ENCODE results near the gene PARM1.

DNA sequence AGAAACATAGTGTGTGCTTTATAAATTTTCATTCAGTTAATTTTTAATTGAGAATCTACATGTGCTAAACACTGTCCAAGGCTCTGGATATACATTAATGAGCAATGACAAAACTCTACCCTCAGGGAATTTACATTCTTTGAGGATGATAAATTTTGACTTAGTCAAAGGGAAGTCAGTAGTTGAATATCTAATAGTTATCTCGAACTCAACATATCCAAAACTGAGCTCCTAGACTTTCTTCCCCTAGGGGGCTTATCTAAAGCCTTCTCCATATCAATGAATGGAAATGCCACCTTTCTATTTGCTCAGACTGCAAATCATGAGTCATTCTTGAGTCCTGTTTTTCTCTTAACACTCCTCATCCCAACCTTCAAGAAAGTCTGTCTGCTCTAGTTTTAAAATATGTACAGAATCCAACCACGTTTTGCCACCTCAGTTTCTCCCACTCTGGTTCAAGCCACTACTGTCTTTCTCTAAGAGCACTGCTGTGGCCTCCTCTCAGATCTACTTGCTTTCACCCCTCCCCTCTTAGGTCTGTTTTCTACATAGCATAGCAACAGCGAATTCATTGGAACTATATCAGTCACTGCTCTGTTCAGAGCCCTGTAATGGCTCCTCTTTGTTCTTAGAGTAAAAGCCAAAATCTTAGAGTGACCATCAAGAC is 9.5 kb downstream of the PARM1 start:
- TF ChIP-seq, protein P1, sequence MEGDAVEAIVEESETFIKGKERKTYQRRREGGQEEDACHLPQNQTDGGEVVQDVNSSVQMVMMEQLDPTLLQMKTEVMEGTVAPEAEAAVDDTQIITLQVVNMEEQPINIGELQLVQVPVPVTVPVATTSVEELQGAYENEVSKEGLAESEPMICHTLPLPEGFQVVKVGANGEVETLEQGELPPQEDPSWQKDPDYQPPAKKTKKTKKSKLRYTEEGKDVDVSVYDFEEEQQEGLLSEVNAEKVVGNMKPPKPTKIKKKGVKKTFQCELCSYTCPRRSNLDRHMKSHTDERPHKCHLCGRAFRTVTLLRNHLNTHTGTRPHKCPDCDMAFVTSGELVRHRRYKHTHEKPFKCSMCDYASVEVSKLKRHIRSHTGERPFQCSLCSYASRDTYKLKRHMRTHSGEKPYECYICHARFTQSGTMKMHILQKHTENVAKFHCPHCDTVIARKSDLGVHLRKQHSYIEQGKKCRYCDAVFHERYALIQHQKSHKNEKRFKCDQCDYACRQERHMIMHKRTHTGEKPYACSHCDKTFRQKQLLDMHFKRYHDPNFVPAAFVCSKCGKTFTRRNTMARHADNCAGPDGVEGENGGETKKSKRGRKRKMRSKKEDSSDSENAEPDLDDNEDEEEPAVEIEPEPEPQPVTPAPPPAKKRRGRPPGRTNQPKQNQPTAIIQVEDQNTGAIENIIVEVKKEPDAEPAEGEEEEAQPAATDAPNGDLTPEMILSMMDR (conservative IDR thresholded peaks at IDR 0.05; ENCODE audit: low read depth in 2 of 2) = no peak
- no peak for TF ChIP-seq EZH2 (IDR thresholded peaks at IDR 0.05; ENCODE audit: low read depth, unreplicated experiment)
- TF ChIP-seq, protein P2, sequence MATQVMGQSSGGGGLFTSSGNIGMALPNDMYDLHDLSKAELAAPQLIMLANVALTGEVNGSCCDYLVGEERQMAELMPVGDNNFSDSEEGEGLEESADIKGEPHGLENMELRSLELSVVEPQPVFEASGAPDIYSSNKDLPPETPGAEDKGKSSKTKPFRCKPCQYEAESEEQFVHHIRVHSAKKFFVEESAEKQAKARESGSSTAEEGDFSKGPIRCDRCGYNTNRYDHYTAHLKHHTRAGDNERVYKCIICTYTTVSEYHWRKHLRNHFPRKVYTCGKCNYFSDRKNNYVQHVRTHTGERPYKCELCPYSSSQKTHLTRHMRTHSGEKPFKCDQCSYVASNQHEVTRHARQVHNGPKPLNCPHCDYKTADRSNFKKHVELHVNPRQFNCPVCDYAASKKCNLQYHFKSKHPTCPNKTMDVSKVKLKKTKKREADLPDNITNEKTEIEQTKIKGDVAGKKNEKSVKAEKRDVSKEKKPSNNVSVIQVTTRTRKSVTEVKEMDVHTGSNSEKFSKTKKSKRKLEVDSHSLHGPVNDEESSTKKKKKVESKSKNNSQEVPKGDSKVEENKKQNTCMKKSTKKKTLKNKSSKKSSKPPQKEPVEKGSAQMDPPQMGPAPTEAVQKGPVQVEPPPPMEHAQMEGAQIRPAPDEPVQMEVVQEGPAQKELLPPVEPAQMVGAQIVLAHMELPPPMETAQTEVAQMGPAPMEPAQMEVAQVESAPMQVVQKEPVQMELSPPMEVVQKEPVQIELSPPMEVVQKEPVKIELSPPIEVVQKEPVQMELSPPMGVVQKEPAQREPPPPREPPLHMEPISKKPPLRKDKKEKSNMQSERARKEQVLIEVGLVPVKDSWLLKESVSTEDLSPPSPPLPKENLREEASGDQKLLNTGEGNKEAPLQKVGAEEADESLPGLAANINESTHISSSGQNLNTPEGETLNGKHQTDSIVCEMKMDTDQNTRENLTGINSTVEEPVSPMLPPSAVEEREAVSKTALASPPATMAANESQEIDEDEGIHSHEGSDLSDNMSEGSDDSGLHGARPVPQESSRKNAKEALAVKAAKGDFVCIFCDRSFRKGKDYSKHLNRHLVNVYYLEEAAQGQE (IDR thresholded peaks at IDR 0.05; ENCODE audit: unreplicated experiment) = no peak
